Mucosa of gallbladder (tissue), 1 donor: ENCODE measurements around the gene MED22. TPM values are rescaled to one million over a fixed set of nuclear protein-coding genes. Genes with fewer than 3 reads are reported as not detected.
"Not testable (repeated sequence)": the region's sequence is repeated elsewhere in the genome, so short reads cannot be mapped to it uniquely, and the experiment has no call there.

Experiments
- DNase-seq: peaks from one replicate; pipeline ENCODE4 v3.0.0-alpha.2; 2020; ENCODE audit warnings: low spot score
- total RNA-seq: library from RNA; stranded (reverse); gene quantifications from one replicate; pipeline ENCODE4 v1.2.1, GENCODE V29; 2021
- donor health status: DM: no; HTN: no; CAD: no.

Gene MED22
- total RNA-seq, 1 donor from 2014 or later: 28.7 TPM

DNA sequence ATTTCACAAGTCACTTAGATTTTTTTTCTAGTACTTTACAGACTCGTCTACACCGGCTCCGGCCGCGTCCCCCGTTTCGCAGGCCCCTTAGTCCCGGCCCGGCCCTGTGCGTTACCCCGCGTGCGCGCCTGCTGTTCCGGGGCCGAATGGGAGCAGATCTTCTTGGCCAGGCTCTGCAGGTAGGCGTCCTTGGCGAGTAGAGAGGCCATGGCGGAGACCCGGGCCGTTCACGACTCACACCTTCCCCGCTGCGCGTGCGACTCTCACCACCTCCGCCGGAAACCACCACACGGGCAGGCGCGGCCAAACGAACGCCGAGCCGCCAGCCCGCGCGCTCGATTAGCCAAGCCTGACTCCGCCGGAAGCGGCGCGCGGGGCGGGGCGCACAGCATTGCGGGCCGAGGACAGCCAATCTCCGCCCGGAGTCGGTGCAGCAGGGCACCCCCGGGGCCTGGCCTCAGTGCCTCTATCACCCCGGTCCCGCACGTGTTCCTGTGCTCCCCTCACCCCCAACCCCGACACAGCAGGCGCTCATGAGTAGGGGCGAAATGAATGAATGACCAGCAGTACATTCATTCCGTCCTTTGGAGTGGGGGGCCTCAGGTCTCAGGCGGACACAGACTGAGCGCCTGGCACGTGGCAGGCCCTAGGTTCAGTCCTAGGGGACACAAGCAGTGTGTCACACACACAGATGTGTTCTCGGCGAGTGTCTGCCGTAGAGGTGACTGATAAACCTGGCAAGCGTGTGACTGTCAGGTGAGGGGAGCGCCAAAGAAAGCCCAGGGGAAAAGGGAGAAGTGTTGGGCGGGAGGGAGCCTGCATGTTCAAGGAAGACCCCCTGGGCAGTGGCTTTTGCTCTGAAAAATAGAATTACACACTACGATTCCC, 11.8 kb downstream of the MED22 start, which contains the start of gene SURF6:
Gene SURF6 (minus strand): TSS at position 265 of the 888 bp plus-strand sequence. CDS start 56 bp downstream, at position 209.
- peak; percentile 92 for DNase-seq

GRCh38 chr9:133334888-133335287, 13.0 kb downstream of the MED22 start:
- not testable (repeated sequence) for DNase-seq

DNA sequence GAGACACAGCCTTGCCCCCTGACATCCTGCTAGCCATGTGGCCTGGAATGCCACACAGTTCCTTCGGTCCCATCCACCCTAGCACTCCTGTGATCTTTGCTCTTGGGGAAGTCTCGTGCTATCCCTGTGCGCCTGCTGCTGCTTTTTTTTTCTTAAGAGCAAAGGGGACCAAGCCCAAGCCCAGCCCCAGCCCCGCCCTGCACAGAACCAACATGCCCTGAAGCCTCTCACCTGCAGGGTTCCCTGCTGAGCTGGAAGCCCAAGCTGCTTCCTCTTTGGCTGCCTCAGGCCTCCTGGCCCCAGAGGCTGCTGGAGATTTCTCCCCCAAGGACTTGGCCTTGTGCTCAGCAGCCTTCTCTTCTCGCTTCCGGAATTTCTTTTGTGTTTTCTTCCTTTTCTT, 13.8 kb downstream of the MED22 start:
- DNase-seq: peak; percentile 72

DNA sequence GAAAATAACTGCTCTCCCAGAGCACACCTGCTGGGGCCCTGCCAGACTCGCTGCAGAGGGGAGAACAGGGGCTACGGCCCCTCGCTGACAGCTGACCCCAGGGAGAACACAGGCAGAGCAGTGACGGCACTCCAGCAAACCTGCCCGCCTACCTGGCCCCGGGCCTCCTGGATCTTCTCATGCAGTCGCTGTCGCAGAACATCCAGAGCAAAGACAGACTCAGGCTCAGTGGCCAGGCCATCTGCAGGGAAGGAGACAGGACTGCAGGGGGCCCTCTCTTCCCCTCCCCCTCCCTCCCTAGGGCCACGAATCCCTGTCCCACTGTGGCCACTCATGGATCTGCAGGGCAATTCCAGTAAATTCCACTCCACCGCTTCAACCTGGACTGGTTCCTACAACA, 14.4 kb downstream of the MED22 start:
- no peak for DNase-seq

- DNase-seq: no peak
These were observed 14.9 kb downstream of the MED22 start for GRCh38 chr9:133333011-133333410.

DNA sequence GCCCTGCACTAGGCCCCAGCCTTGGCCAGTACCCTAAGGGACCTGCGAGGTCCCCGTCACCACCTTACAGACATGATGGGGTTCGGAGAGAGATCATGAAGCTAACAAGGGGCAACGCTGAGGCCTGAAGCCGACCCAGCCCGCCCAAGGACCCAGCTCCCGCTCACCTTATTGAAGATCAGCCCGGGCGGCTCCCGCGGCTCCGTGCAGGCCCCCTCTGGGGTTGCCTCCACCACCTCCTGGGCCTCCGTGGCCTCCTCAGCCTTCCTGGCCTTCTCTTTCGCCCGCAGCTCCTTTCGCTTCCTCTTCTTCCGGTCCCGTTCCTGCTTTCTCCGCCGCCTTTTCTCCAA, 15.6 kb downstream of the MED22 start:
- no peak for DNase-seq

GRCh38 chr9:133331641-133332380, 16.1 kb downstream of the MED22 start:
- DNase-seq: no peak

DNA sequence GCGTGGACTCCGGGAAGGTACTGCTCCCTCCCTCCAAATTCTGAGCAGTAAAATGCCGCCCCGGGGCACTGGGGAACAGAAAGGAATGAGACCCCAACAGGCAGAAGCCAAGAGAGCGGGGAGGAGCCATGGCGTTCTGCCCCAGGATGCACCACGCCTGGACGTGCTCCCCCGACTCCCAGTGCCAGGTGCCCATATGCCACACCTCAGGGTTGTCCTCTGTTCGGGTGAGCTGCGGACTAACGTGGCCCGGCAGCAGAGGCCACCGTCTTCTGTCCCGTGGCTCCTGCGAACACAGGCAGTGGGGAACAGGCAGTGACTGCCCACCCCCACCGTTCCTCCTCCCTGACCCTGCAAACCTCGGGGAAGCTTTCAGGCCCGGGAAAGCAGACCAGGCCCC, 16.7 kb downstream of the MED22 start:
- no peak for DNase-seq

DNA sequence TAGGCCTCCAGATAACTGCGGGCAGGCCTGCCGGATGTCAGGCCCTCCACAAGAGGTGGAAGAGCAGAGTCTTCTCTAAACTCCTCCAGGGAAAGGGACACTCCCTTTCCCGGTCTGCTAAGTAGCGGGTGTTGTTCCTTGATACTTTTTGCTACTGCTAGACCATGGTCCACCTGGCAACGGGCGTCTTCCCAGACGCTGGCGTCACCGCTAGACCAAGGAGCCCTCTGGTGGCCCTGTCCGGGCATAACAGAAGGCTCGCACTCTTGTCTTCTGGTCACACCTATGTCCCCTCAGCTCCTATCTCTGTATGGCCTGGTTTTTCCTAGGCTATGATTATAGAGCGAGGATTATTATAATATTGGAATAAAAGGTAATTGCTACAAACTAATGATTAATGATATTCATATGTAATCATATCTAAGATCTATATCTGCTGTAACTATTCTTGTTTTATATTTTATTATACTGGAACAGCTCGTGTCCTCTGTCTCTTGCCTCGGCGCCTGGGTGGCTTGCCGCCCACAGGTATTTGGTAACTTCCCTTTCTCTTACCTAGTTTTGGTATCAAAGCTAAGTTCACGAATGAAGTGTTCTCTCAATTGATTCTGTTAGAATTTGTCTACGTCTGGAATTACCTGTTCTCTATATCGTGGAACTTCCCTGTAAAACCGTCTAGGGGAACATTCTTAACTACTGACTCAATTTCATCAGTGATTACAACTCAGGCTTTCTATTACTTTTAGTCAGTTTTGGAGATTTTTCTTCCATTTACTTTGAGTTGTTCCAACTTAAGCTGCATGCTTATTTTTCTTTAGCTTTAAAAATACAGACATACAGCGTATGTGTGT, 18.4 kb downstream of the MED22 start:
- DNase-seq: peak; percentile 45

DNA sequence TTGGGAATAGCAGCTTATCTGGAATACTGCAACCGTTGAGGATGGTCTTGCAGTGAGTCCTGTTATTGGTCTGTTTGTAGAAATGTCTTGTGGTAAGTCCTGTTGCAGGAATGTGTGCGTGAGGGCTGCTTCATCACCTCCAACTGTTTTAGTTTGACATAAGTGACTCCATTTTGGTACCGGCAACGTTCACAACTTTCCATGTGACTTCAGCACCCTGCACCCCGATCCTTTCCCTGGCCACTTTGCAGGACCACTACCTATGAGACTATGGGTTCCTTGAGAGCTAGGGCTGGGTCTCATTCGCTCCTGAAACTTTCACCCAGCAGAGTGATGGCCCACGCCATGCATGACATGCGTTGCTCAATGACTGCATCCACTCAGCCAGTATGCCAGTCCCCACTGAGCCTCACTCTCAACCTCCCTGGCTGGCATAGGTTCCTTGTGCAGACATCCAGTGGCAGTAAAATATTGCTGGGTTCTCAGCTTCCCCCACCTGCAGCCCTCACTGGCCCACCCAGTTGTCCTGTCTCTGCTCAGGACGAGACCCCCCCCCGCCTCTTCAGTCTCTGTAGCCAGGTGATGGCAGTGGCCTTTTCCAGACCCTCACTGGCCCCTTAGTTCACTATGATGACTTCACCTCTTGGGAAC, 20.0 kb downstream of the MED22 start:
- DNase-seq: no peak

GRCh38 chr9:133327021-133327420, 20.9 kb downstream of the MED22 start:
- DNase-seq: not testable (repeated sequence)

DNA sequence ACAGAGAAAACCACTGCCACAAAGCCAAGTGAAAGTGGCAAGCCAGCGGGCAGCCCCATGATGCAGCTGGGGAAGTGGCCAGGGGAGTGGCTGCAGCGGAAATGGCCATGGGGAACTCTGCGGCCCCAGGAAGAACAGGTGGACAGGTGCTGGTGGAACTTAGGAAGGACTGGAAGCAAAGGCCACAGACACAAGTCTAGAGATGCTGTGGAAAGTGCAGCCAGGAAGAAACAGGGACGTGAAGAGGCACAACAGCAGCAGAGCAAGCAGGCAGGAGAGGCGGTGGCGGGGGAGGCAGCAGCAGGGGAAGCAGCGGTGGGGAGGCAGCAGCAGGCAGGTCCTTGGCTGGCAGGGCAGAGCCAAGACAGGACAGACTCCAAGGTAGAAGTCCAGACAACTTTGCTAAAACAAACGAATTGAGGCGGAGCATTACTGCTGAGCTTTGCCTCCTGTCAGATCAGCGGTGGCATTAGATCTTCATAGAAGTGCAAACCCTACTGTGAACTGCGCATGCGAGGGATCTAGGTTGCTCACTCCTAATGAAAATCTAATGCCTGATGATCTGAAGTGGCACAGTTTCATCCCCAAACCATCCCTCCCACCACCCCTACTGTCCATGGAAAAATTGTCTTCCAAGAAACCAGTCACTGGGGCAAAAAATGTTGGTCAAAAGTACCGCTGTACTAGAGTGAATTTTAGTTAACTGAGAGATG, 23.8 kb downstream of the MED22 start:
- DNase-seq: no peak

DNA sequence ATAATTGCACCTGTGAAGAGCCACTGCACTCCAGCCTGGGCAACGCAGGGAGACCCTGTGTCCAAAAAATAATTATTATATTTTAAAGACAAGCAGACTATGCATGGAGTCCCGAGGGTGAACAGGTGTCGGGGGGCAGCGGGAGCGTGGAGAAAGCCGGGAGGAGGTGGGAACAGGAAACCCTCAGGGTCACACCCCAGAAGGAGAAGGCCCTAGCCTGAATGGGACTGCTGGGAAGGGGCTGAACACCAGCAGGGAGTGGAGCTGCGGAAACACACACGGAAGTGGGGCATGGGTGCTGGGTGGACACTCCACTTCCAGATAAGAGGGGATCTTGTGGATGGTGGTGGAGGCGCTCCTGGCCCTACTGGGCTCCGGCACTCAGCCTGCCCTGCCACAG, 24.7 kb downstream of the MED22 start:
- no peak for DNase-seq

GRCh38 chr9:133322701-133323100, 25.2 kb downstream of the MED22 start:
- DNase-seq: no peak

DNA sequence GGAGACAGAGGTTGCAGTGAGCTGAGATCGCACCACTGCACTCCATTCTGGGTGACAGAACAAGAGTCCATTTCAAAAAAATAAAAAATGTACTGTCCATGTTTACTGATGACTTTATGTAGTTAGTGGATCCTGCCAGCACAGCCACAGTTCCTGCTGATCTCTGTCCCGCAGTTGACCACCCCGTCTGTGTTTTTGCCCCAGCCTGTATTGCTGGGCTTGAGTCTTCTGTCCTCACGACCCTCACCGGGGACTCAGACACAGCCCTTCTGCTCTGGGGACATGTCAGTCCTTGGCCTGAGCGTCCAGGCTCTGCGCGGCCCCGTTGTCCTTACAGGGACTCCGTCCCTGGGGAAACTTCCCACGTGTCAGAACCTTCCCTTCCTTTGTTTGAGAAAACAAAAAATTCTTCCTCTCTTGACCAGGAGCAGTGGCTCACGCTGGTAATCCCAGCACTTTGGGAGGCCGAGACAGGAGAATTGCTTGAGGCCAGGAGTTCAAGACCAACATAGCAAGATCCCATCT, 26.5 kb downstream of the MED22 start:
- no peak for DNase-seq

GRCh38 chr9:133320421-133320881, 27.5 kb downstream of the MED22 start:
- no peak for DNase-seq

DNA sequence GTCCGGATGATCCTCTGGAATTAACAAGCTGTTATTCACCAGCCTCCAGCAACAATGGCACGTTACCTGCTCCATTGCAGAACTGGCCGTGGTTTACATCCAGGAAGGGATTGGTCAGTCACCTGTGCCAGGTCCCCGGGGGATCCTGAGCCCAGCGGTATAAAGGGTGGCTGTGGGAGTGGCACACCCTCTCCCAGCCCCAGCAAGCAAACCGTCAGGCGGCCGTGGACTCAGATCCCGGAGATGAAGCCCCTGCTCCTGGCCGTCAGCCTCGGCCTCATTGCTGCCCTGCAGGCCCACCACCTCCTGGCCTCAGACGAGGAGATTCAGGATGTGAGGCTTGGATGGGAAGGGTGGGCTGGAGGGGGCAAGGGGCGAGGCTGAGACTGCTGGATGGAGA, 30.4 kb downstream of the MED22 start:
- DNase-seq: not testable (repeated sequence)

DNA sequence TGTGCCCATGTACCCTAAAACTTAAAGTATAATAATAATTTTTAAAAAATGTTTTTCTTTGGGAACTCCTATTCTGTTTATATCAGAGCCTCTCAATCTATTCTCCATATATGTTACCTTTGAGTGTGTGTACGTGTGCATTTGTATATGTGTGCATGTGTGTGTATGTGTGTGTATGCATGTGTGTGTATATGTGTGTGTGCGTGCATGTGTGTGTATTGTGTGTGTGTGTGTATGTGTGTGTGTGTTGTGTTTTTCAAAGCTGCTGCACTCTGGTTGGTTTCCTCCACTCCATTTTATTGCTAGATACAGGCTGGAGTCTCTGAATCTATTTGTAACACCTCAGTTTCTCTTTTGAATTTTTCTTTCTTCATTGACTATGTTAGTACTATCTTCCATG, 31.9 kb downstream of the MED22 start:
- no peak for DNase-seq

- no peak for DNase-seq
These were observed 38.3 kb downstream of the MED22 start for GRCh38 chr9:133309608-133310007.

DNA sequence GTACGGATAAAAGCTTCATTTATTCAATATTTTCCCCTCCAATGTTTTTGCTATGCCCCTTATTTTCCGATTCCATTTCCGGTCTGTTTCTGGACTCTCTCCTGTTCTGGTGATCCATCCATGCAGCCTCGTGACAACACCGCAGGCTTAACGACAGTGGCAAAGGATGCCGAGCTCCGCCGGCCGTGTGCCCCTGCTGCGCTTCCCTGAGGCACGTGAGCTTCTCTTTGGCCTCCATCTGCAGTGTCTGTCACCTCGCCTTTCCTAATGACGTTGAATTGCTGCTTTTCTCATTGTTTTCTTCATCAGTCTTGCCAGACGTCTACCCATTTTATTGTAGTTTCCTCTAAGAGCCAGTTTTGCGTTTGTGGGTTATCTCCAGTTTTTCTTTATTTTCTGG, 40.6 kb downstream of the MED22 start:
- no peak for DNase-seq
